HCT116 (cell line): Measurements from ENCODE around the gene UBE2H. TPM values are rescaled to one million over a fixed set of nuclear protein-coding genes. Genes with fewer than 3 reads are reported as not detected.

Source experiments
- ATAC-seq: fragments of 200-7000 bp; cut with Tn5 transposase; 2 replicates; pipeline ENCODE4 v1.9.1; 2020; ENCODE audit warnings: mild to moderate bottlenecking, moderate library complexity
- BruUV-seq: library from RNA; stranded (reverse); fragments of 400-500 nt; replicated peaks from 2 replicates; lab custom pipeline; 2021; lab: Mats Ljungman, UMichigan
- CTCF ChIA-PET: fragments of 300-600 bp; sonication (Branson Sonifier 250); formaldehyde crosslinking; loops from one replicate; lab custom pipeline; 2021; ENCODE audit warnings: antibody characterized with exemption; lab: Charles Lee
- POLR2A ChIA-PET: fragments of 300-600, 350-600 bp; sonication (Branson Sonifier 250); formaldehyde crosslinking; loops from one replicate; lab custom pipeline; 2021; ENCODE audit warnings: antibody characterized with exemption; lab: Charles Lee
- RAD21 ChIA-PET, 2 experiments: fragments of 300-600 bp; sonication (Branson Sonifier 250); formaldehyde crosslinking; loops; one replicate each; lab custom pipeline; 2023; ENCODE audit warnings: low total read pairs in 2 of 2; ENCODE audit not compliant: uncharacterized antibody in 2 of 2, unreplicated experiment in 2 of 2, low non-redundant PET in 1 of 2; lab: Charles Lee
- DNase-seq: peaks from one replicate; pipeline ENCODE4 v3.0.0-alpha.2; 2010; ENCODE audit warnings: low read depth, low spot score
- H2AFZ ChIP-seq: fragments of 200-600 bp; shearing (Covaris generic), sonication (generic); 2 replicates; pipeline ENCODE4 v1.6.1; 2017; ENCODE audit warnings: low read depth, mixed run types, mixed read lengths, antibody characterized with exemption, low read length; ENCODE audit not compliant: poor library complexity, severe bottlenecking
- H3K27ac ChIP-seq: 2 replicates; pipeline ENCODE4 v1.5.1; 2012; ENCODE audit warnings: low read depth, low read length
- H3K27me3 ChIP-seq: fragments of 200-600 bp; sonication (generic); 2 replicates; pipeline ENCODE4 v1.6.1; 2016; ENCODE audit warnings: mixed run types, low read length, mixed read lengths; ENCODE audit not compliant: insufficient read depth
- H3K36me3 ChIP-seq, 2 experiments: fragments of 200-500 bp in 1 of 2; fragments of 200-600 bp in 1 of 2; sonication (Bioruptor generic) in 1 of 2; sonication (generic) in 1 of 2; 2 replicates each; pipeline versions ENCODE4 v1.5.1 to v1.6.1; 2014 to 2016; ENCODE audit warnings: low read length in 2 of 2, inconsistent platforms in 1 of 2, mixed read lengths in 1 of 2, mixed run types in 1 of 2; ENCODE audit not compliant: insufficient read depth in 2 of 2, control insufficient read depth in 1 of 2
- H3K4me1 ChIP-seq, 2 experiments: fragments of 200-600 bp in 1 of 2; sonication (generic) in 1 of 2; 2 replicates each; pipeline versions ENCODE4 v1.5.1 to v1.6.1; 2012 to 2017; ENCODE audit warnings: low read length in 2 of 2, inconsistent platforms in 1 of 2, mild to moderate bottlenecking in 1 of 2, mixed read lengths in 1 of 2, mixed run types in 1 of 2, moderate library complexity in 1 of 2; ENCODE audit not compliant: insufficient read depth in 2 of 2, control insufficient read depth in 1 of 2
- H3K4me2 ChIP-seq: fragments of 200-600 bp; sonication (generic); 2 replicates; pipeline ENCODE4 v1.6.1; 2017; ENCODE audit warnings: mixed run types, low read length, mixed read lengths
- H3K4me3 ChIP-seq, 2 experiments: fragments of 200-600 bp in 1 of 2; sonication (generic) in 1 of 2; replicated peaks in 1 of 2; 2 replicates each; pipeline ENCODE4 v1.5.1; 2011 to 2016; ENCODE audit warnings: low read length in 2 of 2, control low read depth in 1 of 2, low read depth in 1 of 2, mild to moderate bottlenecking in 1 of 2, mixed read lengths in 1 of 2, mixed run types in 1 of 2
- H3K79me2 ChIP-seq: fragments of 200-600 bp; sonication (generic); 2 replicates; pipeline ENCODE4 v1.6.1; 2017; ENCODE audit warnings: mild to moderate bottlenecking, mixed run types, low read length, moderate library complexity, mixed read lengths; ENCODE audit not compliant: insufficient read depth
- H3K9ac ChIP-seq: fragments of 200-600 bp; sonication (generic); 2 replicates; pipeline ENCODE4 v1.6.1; 2016; ENCODE audit warnings: low read length, mixed read lengths
- H3K9me2 ChIP-seq: fragments of 200-600 bp; sonication (generic), shearing (Covaris generic); 2 replicates; pipeline ENCODE4 v1.6.1; 2017; ENCODE audit warnings: mixed run types, mild to moderate bottlenecking, moderate library complexity; ENCODE audit not compliant: insufficient read depth
- H3K9me3 ChIP-seq, 2 experiments: fragments of 200-500 bp in 1 of 2; fragments of 200-600 bp in 1 of 2; sonication (Bioruptor generic) in 1 of 2; sonication (generic) in 1 of 2; 2 replicates each; pipeline ENCODE4 v1.6.1; 2014 to 2017; ENCODE audit warnings: low read length in 2 of 2, mixed read lengths in 2 of 2, inconsistent platforms in 1 of 2, low read depth in 1 of 2, mild to moderate bottlenecking in 1 of 2, mixed run types in 1 of 2, moderate library complexity in 1 of 2; ENCODE audit not compliant: control insufficient read depth in 1 of 2, insufficient read depth in 1 of 2
- H4K20me1 ChIP-seq: fragments of 200-600 bp; sonication (generic), shearing (Covaris generic); 2 replicates; pipeline ENCODE4 v1.6.1; 2017; ENCODE audit warnings: mixed run types, mild to moderate bottlenecking, moderate library complexity; ENCODE audit not compliant: insufficient read depth
- CEBPB ChIP-seq: IDR thresholded peaks from 2 replicates; pipeline ENCODE4 v1.6.1; 2012; ENCODE audit warnings: low read depth
- ELF1 ChIP-seq: IDR thresholded peaks from 2 replicates; pipeline ENCODE4 v1.6.1; 2012; ENCODE audit warnings: low read depth, borderline replicate concordance
- JUND ChIP-seq: IDR thresholded peaks from 2 replicates; pipeline ENCODE4 v1.6.1; 2012
- POLR2A ChIP-seq: IDR thresholded peaks from 2 replicates; pipeline ENCODE4 v1.7.0; 2011; ENCODE audit warnings: borderline replicate concordance; ENCODE audit not compliant: insufficient read depth, insufficient read length; ENCODE audit errors: extremely low read depth
- REST ChIP-seq: IDR thresholded peaks from 2 replicates; pipeline ENCODE4 v1.6.1; 2012; ENCODE audit warnings: low read depth
- SIN3A ChIP-seq: IDR thresholded peaks from 2 replicates; pipeline ENCODE4 v1.6.1; 2012; ENCODE audit warnings: low read depth
- SP1 ChIP-seq: IDR thresholded peaks from 2 replicates; pipeline ENCODE4 v1.6.1; 2012; ENCODE audit warnings: low read depth
- TCF7L2 ChIP-seq: IDR thresholded peaks from 2 replicates; pipeline ENCODE4 v1.7.0; 2011; ENCODE audit warnings: borderline replicate concordance, inconsistent platforms; ENCODE audit not compliant: insufficient read depth, insufficient read length; ENCODE audit errors: extremely low read depth
- ZFX ChIP-seq: fragments of 450-650 bp; IDR thresholded peaks from 2 replicates; pipeline ENCODE4 v1.6.1; 2017
- ZNF274 ChIP-seq: fragments of 200-500 bp; sonication (Bioruptor generic); IDR thresholded peaks from 2 replicates; pipeline ENCODE4 v1.6.1; 2014; ENCODE audit warnings: mild to moderate bottlenecking, low read depth, low read length, inconsistent platforms
- intact Hi-C: fragments of 100-400 bp; cut with micrococcal nuclease; formaldehyde crosslinking; loops from 2 replicates; pipeline ENCODE4 v1.10.0; 2022
- total RNA-seq: library from RNA; stranded (reverse); gene quantifications from one replicate; pipeline ENCODE4 v1.2.1, GENCODE V29; 2021; ENCODE audit not compliant: unreplicated experiment
- TF ChIP-seq, protein P1 (sequence below): IDR thresholded peaks from 2 replicates; pipeline ENCODE4 v1.6.1; 2012
- TF ChIP-seq, protein P2 (sequence below): IDR thresholded peaks from 2 replicates; pipeline ENCODE4 v1.6.1; 2011; ENCODE audit warnings: mild to moderate bottlenecking, low read length, moderate library complexity; ENCODE audit not compliant: insufficient replicate concordance; ENCODE audit errors: extremely low read depth
- TF ChIP-seq, protein P3 (sequence below): IDR thresholded peaks from 2 replicates; pipeline ENCODE4 v1.6.1; 2012

The UBE2H gene
- total RNA-seq, 1 experiment from 2014 or later = 117 TPM

DNA sequence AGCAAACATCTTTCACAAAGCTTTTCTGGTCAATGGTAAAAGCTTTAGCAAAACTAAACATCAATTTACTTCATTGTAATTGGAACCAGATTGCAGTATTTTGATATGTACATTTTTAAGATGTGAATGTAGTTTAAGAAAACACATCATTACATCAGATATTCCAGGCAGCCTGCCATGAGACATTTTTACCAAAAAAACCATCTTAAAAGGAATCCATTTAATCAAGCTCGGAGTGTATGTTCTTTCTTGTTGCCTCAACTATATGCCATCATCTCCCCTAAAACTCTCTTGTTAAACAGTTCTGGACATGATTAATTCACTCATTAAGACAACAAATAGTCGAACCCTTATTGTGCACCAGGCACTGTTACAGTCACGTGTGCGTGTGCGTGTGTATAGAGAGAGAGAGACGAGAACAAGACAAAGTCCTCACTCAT is 97.5 kb downstream of the UBE2H start:
- Histone ChIP-seq H3K9me2 (no peaks in the 10 kb centered on the region), H3K4me1 (peaks cover 96 to 99% of the 10 kb centered on the region in 2 experiments), H3K4me2 (peak overlapping the region; percentile 65), H3K36me3 (no peaks in the 10 kb centered on the region; a peak in 1 of 4 replicates), H3K4me3 (no peak overlapping the region), H4K20me1 (no peaks in the 10 kb centered on the region), H2AFZ (no peak overlapping the region), H3K27me3 (no peaks in the 10 kb centered on the region), H3K9me3 (no peaks in the 10 kb centered on the region), H3K9ac (no peak overlapping the region), H3K27ac (peak overlapping the region; percentile 97), H3K79me2 (peaks cover 69% of the 10 kb centered on the region)
- intact Hi-C loops = no loop called here
- ATAC-seq (no peak), DNase-seq (no peak)
- ChIA-PET POLR2A (interaction anchor here (1.9 kb wide), 1 partner anchor 93 kb away, joined by 3 read pairs; no protein-coding TSS in a partner anchor), CTCF (no interaction called here), RAD21 (no interaction called here)
- BruUV-seq = no TSS peak
- TF ChIP-seq, protein P1, sequence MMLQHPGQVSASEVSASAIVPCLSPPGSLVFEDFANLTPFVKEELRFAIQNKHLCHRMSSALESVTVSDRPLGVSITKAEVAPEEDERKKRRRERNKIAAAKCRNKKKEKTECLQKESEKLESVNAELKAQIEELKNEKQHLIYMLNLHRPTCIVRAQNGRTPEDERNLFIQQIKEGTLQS = no peak
- no peak for TF ChIP-seq ZFX
- no peak for TF ChIP-seq ELF1
- TF ChIP-seq JUND = no peak
- TF ChIP-seq CEBPB = no peak
- no peak for TF ChIP-seq REST
- TF ChIP-seq, protein P2, sequence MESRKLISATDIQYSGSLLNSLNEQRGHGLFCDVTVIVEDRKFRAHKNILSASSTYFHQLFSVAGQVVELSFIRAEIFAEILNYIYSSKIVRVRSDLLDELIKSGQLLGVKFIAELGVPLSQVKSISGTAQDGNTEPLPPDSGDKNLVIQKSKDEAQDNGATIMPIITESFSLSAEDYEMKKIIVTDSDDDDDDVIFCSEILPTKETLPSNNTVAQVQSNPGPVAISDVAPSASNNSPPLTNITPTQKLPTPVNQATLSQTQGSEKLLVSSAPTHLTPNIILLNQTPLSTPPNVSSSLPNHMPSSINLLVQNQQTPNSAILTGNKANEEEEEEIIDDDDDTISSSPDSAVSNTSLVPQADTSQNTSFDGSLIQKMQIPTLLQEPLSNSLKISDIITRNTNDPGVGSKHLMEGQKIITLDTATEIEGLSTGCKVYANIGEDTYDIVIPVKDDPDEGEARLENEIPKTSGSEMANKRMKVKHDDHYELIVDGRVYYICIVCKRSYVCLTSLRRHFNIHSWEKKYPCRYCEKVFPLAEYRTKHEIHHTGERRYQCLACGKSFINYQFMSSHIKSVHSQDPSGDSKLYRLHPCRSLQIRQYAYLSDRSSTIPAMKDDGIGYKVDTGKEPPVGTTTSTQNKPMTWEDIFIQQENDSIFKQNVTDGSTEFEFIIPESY = no peak
- TF ChIP-seq ZNF274 = no peak
- no peak for TF ChIP-seq TCF7L2
- TF ChIP-seq, protein P3, sequence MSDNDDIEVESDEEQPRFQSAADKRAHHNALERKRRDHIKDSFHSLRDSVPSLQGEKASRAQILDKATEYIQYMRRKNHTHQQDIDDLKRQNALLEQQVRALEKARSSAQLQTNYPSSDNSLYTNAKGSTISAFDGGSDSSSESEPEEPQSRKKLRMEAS = no peak
- TF ChIP-seq SIN3A = no peak
- TF ChIP-seq POLR2A = no peak
- no peak for TF ChIP-seq SP1
